Measurements from ENCODE around the gene IRS2.
A peak's percentile ranks its signal among the peaks of the same experiment; 100 is the strongest.

Gene IRS2

GRCh38 chr13:109764045-109764444 is 22.3 kb downstream of the IRS2 start:
- H3K4me3 ChIP-seq (ENCODE audit: low read length, poor library complexity, severe bottlenecking) = no peak overlapping the region
- no peaks in the 10 kb centered on the region for H3K27me3 ChIP-seq (ENCODE audit: insufficient read depth, low read length, poor library complexity, severe bottlenecking)
- no peaks in the 10 kb centered on the region for H3K36me3 ChIP-seq (ENCODE audit: insufficient read depth, low read length)
- no peak overlapping the region for H2AFZ ChIP-seq (ENCODE audit: low read length)
- no peaks in the 10 kb centered on the region for H4K20me1 ChIP-seq (ENCODE audit: insufficient read depth, low read length, poor library complexity, severe bottlenecking)
- H3K9me2 ChIP-seq (replicated peaks; ENCODE audit: low read depth, low read length) = no peaks in the 10 kb centered on the region
- H3K9ac ChIP-seq (ENCODE audit: low read depth, low read length, poor library complexity, severe bottlenecking) = peak overlapping the region; percentile 14
- TF ChIP-seq, protein P1, sequence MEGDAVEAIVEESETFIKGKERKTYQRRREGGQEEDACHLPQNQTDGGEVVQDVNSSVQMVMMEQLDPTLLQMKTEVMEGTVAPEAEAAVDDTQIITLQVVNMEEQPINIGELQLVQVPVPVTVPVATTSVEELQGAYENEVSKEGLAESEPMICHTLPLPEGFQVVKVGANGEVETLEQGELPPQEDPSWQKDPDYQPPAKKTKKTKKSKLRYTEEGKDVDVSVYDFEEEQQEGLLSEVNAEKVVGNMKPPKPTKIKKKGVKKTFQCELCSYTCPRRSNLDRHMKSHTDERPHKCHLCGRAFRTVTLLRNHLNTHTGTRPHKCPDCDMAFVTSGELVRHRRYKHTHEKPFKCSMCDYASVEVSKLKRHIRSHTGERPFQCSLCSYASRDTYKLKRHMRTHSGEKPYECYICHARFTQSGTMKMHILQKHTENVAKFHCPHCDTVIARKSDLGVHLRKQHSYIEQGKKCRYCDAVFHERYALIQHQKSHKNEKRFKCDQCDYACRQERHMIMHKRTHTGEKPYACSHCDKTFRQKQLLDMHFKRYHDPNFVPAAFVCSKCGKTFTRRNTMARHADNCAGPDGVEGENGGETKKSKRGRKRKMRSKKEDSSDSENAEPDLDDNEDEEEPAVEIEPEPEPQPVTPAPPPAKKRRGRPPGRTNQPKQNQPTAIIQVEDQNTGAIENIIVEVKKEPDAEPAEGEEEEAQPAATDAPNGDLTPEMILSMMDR (conservative IDR thresholded peaks at IDR 0.05; ENCODE audit: low read length) = no peak
- no peak for TF ChIP-seq EZH2phosphoT487 (IDR thresholded peaks at IDR 0.05; ENCODE audit: borderline replicate concordance)
- peaks cover 16% of the 10 kb centered on the region for H3K4me1 ChIP-seq (ENCODE audit: insufficient read depth, low read length, poor library complexity, severe bottlenecking)
- no peaks in the 10 kb centered on the region for H3K79me2 ChIP-seq (ENCODE audit: insufficient read depth, low read length)
- no peaks in the 10 kb centered on the region for H3K9me3 ChIP-seq (ENCODE audit: insufficient read depth, low read depth, low read length)
- no peaks in the 10 kb centered on the region for H3F3A ChIP-seq (ENCODE audit: low read depth)
- H3K4me2 ChIP-seq (ENCODE audit: low read depth, low read length, poor library complexity, severe bottlenecking) = no peak overlapping the region

GRCh38 chr13:109762791-109763190 is 23.6 kb downstream of the IRS2 start:
- H3K9me2 ChIP-seq (replicated peaks; ENCODE audit: low read depth, low read length) = no peaks in the 10 kb centered on the region
- no peak overlapping the region for H2AFZ ChIP-seq (ENCODE audit: low read length)
- H3K4me3 ChIP-seq (ENCODE audit: low read length, poor library complexity, severe bottlenecking) = no peak overlapping the region
- no peaks in the 10 kb centered on the region for H3F3A ChIP-seq (ENCODE audit: low read depth)
- H3K9ac ChIP-seq (ENCODE audit: low read depth, low read length, poor library complexity, severe bottlenecking) = no peak overlapping the region
- H3K27me3 ChIP-seq (ENCODE audit: insufficient read depth, low read length, poor library complexity, severe bottlenecking) = no peaks in the 10 kb centered on the region
- no peaks in the 10 kb centered on the region for H3K36me3 ChIP-seq (ENCODE audit: insufficient read depth, low read length)
- no peak for TF ChIP-seq EZH2phosphoT487 (IDR thresholded peaks at IDR 0.05; ENCODE audit: borderline replicate concordance)
- TF ChIP-seq, protein P1 (conservative IDR thresholded peaks at IDR 0.05; ENCODE audit: low read length) = no peak
- no peaks in the 10 kb centered on the region for H4K20me1 ChIP-seq (ENCODE audit: insufficient read depth, low read length, poor library complexity, severe bottlenecking)
- H3K9me3 ChIP-seq (ENCODE audit: insufficient read depth, low read depth, low read length) = no peaks in the 10 kb centered on the region
- no peaks in the 10 kb centered on the region for H3K79me2 ChIP-seq (ENCODE audit: insufficient read depth, low read length)
- no peak overlapping the region for H3K4me2 ChIP-seq (ENCODE audit: low read depth, low read length, poor library complexity, severe bottlenecking)
- H3K4me1 ChIP-seq (ENCODE audit: insufficient read depth, low read length, poor library complexity, severe bottlenecking) = peaks cover 22% of the 10 kb centered on the region

- Histone ChIP-seq H3K79me2 (ENCODE audit: insufficient read depth, low read length) (no peaks in the 10 kb centered on the region), H4K20me1 (ENCODE audit: insufficient read depth, low read length, poor library complexity, severe bottlenecking) (no peaks in the 10 kb centered on the region), H3K9me2 (replicated peaks; ENCODE audit: low read depth, low read length) (no peaks in the 10 kb centered on the region), H3F3A (ENCODE audit: low read depth) (no peaks in the 10 kb centered on the region), H3K4me1 (ENCODE audit: insufficient read depth, low read length, poor library complexity, severe bottlenecking) (peaks cover 22% of the 10 kb centered on the region), H3K4me2 (ENCODE audit: low read depth, low read length, poor library complexity, severe bottlenecking) (no peak overlapping the region), H3K36me3 (ENCODE audit: insufficient read depth, low read length) (no peaks in the 10 kb centered on the region), H3K9ac (ENCODE audit: low read depth, low read length, poor library complexity, severe bottlenecking) (no peak overlapping the region), H3K4me3 (ENCODE audit: low read length, poor library complexity, severe bottlenecking) (no peak overlapping the region), H3K9me3 (ENCODE audit: insufficient read depth, low read depth, low read length) (no peaks in the 10 kb centered on the region), H3K27me3 (ENCODE audit: insufficient read depth, low read length, poor library complexity, severe bottlenecking) (no peaks in the 10 kb centered on the region), H2AFZ (ENCODE audit: low read length) (no peak overlapping the region)
- no peak for TF ChIP-seq EZH2phosphoT487 (IDR thresholded peaks at IDR 0.05; ENCODE audit: borderline replicate concordance)
- TF ChIP-seq, protein P1 (conservative IDR thresholded peaks at IDR 0.05; ENCODE audit: low read length) = no peak
Measured at GRCh38 chr13:109761695-109762094, 24.7 kb downstream of the IRS2 start.
